ENCODE data around the gene MYO19.

MYO19 gene

DNA sequence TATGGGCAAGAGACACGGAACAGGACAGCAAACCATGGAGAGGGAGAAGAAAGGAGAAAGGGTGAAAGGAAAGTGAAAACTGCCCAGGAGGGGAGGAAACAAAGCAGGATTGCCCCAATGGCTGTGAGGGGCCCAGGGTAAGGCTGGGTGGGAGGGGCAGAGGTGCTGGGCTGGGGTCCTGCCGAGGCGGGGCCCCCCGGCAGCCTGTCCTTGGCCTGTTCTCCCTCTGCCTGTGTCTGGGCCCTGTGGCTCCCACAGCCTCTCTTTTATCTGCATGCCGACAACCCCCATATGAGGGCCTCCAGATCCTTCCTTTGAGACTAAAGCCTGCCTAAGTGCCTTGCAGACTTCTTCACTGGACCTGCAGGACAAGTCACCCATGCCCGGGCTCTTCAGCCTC lies 32.7 kb downstream of the MYO19 start:
- H3K4me3 ChIP-seq (ENCODE audit: low read depth, low read length), result no peak overlapping the region
- peaks cover 16% of the 10 kb centered on the region for H3K4me1 ChIP-seq
- DNase-seq, result no peak
- TF ChIP-seq, protein P1, sequence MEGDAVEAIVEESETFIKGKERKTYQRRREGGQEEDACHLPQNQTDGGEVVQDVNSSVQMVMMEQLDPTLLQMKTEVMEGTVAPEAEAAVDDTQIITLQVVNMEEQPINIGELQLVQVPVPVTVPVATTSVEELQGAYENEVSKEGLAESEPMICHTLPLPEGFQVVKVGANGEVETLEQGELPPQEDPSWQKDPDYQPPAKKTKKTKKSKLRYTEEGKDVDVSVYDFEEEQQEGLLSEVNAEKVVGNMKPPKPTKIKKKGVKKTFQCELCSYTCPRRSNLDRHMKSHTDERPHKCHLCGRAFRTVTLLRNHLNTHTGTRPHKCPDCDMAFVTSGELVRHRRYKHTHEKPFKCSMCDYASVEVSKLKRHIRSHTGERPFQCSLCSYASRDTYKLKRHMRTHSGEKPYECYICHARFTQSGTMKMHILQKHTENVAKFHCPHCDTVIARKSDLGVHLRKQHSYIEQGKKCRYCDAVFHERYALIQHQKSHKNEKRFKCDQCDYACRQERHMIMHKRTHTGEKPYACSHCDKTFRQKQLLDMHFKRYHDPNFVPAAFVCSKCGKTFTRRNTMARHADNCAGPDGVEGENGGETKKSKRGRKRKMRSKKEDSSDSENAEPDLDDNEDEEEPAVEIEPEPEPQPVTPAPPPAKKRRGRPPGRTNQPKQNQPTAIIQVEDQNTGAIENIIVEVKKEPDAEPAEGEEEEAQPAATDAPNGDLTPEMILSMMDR (IDR thresholded peaks at IDR 0.05; ENCODE audit: low read depth, low read length), result no peak
- no peaks in the 10 kb centered on the region for H3K27me3 ChIP-seq
- no peaks in the 10 kb centered on the region for H3K9me3 ChIP-seq
- peaks cover 46% of the 10 kb centered on the region for H3K36me3 ChIP-seq

DNA sequence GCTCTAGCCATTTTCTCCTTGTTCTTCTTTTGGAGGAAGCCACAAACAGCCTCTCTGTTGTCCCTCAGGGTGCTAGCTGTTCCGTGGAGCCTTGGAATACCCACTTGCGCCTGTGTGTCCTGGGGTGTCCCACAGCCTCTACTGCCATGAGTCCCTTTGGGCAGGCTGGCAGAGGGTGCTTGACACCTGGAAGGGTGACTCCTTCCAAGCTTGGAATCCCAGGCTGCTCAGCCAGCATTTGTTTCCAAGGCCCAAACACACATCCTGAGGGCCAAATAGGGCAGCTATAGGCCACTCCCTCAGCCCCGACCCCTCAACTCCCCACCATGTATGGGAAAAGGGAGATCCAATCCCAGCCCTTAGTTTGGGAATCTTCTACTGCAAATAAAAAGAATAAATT lies 33.3 kb downstream of the MYO19 start:
- TF ChIP-seq, protein P1 (IDR thresholded peaks at IDR 0.05; ENCODE audit: low read depth, low read length), result no peak
- Histone ChIP-seq H3K4me3 (ENCODE audit: low read depth, low read length) (no peak overlapping the region), H3K36me3 (peaks cover 48% of the 10 kb centered on the region)

DNA sequence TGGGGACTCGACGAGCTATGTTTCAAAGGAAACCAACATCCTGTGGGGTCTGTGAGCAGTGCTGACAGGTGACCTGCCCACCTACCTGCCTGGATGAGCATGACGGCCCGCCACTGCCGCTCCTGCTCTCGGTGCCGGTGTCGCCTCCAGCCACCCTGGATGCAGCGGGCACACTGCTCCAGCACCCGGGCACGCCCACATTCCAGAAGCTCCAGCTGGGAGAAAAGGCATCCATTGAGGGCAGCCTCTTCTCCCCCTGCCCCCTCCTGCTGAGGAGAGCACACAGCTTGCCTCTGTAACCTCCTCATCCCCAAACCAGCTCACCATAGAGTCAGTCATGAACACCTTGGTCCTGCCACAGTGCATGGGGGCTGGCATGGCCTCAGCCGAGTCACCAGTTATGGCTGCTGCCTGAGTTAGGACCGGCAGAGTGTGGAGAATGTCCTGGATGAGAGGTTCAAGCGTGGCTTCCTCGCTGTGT lies 33.9 kb downstream of the MYO19 start:
- Histone ChIP-seq H3K27me3 (no peaks in the 10 kb centered on the region), H3K4me1 (peaks cover 16% of the 10 kb centered on the region), H3K9me3 (no peaks in the 10 kb centered on the region), H3K4me3 (ENCODE audit: low read depth, low read length) (no peak overlapping the region), H3K36me3 (peaks cover 50% of the 10 kb centered on the region)
- TF ChIP-seq, protein P1 (IDR thresholded peaks at IDR 0.05; ENCODE audit: low read depth, low read length), result no peak
- DNase-seq, result no peak

More for the DNA sequence above, 33.3 kb downstream of the MYO19 start:
- no peak for DNase-seq
- peaks cover 16% of the 10 kb centered on the region for H3K4me1 ChIP-seq
- H3K9me3 ChIP-seq, result no peaks in the 10 kb centered on the region
- no peaks in the 10 kb centered on the region for H3K27me3 ChIP-seq

DNA sequence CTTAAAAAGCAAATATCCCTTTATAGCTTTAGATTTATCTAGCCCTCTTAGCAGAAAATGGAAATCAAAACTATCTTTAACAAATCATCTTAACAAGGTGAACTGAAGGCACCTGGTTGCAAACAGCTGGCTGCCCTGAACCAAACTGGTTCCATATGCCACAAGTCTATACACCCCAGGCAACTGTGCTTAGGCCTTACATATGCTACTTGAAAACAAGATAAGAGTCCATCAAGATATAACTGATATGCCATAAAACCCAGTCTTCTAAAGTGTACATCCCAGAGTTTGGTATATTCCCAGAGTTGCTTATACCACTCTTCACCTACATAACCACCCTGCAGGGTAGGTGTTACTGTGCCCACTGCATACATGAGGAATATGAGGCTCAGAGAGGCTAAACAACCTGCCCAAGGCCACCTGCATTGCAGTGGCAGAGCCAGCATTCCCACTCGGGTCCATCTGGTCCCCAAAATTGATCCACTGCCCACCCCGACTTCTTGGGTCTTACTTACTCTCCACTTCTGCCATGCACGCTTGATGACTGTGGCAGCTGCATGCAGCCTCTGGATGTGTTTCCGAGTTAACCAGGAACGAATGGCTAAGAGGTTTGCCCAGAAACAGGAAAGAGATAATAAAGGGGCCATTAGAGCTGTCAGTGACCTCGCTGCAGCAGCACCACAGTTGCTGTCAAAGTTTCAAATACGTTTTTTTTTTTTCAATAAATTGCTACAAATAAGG lies 35.9 kb downstream of the MYO19 start:
- Histone ChIP-seq H3K4me1 (peaks cover 16% of the 10 kb centered on the region), H3K9me3 (no peaks in the 10 kb centered on the region), H3K36me3 (peaks cover 56% of the 10 kb centered on the region), H3K27me3 (no peaks in the 10 kb centered on the region), H3K4me3 (ENCODE audit: low read depth, low read length) (peak overlapping the region; percentile 12; the same call in 1 of the 2 replicates)
- TF ChIP-seq, protein P1 (IDR thresholded peaks at IDR 0.05; ENCODE audit: low read depth, low read length), result no peak
- peak; percentile 35 for DNase-seq

DNA sequence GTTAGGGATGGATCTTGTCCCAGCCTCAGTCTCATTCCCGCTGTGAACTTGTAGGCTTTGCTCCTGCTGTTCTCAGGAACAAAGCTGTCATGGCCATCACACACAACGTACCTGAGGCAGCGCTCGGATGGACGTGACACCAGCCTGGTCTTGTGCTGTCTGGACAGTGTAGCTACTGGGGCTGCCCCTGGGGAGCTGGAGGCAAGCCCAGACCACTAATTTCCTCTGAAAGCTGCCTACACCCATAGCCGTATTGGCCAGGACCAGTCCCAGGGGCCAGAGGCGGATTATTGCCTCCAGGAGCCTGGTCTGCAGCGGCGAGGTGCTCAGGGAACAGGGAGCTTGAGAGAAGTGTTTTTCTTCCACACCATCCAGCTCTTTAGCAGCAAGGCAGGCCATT lies 36.5 kb downstream of the MYO19 start:
- 0 out of 2 replicates have a peak overlapping the region, but pooled peaks have one; percentile 2 for H3K4me3 ChIP-seq (ENCODE audit: low read depth, low read length)
- DNase-seq, result peak; percentile 83
- H3K36me3 ChIP-seq, result peaks cover 56% of the 10 kb centered on the region
- H3K4me1 ChIP-seq, result peaks cover 16% of the 10 kb centered on the region
- H3K27me3 ChIP-seq, result no peaks in the 10 kb centered on the region
- no peaks in the 10 kb centered on the region for H3K9me3 ChIP-seq
- TF ChIP-seq, protein P1 (IDR thresholded peaks at IDR 0.05; ENCODE audit: low read depth, low read length), result no peak
